Fibroblast of upper back skin (primary cell): ENCODE data around the gene B4GALT5.
"Not testable (repeated sequence)": the region's sequence is repeated elsewhere in the genome, so short reads cannot be mapped to it uniquely, and the experiment has no call there.

Experiments used
- DNase-seq: peaks from one replicate; pipeline ENCODE4 v3.0.0-alpha.2; 2013

B4GALT5 gene

DNA sequence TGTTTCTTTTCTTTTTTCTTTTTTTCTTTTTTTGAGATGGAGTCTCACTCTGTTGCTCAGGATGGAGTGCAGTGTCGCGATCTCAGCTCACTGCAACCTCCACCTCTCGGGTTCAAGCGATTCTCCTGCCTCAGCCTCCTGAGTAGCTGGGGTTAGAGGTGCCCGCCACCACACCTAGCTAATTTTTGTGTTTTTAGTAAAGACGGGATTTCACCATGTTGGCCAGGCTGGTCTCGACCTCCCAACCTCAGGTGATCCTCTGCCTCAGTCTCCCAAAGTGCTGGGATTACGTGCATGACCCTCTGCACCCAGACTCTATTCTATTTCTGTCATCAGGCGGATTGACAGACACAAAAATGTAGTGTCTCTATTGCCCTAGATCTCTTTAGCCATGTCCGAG is 88.7 kb downstream of the B4GALT5 start:
- DNase-seq, result not testable (repeated sequence)

DNA sequence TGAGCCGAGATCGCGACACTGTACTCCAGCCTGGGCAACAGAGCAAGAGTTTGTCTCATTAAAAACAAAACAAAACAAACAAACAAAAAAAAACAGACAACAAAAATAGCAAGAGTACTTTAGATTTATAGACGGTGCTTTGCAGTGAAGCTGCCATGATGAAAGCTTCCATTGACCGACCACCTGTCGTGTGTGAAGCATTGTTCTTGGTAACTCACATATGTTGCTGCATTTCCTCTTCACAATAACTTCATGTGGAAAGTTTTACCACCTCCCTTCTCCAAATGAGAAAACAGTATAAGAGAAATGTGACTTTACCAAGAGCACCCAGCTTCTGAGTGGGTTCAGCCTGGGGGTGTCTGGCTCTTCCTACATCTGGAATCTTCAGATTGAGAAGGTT is 89.4 kb downstream of the B4GALT5 start:
- no peak for DNase-seq

DNA sequence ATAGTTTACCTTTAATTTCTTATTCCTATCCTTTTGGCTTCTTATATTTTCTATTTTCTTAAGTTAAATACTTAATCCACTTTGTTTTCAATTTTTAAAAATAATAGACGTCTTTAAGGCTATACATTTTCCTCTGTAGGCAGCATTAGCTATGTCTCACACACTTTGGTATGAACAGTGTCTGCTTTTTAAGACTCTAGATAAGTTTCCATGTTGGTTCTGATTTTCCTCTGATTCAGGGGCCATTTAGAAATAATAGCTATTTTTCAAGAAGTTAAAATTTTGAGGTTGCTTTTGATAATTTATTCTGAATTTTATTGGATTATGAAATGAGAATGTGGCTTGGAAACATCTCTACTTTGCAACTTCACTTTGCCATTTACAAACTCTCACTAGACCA is 91.4 kb downstream of the B4GALT5 start:
- DNase-seq, result no peak

DNA sequence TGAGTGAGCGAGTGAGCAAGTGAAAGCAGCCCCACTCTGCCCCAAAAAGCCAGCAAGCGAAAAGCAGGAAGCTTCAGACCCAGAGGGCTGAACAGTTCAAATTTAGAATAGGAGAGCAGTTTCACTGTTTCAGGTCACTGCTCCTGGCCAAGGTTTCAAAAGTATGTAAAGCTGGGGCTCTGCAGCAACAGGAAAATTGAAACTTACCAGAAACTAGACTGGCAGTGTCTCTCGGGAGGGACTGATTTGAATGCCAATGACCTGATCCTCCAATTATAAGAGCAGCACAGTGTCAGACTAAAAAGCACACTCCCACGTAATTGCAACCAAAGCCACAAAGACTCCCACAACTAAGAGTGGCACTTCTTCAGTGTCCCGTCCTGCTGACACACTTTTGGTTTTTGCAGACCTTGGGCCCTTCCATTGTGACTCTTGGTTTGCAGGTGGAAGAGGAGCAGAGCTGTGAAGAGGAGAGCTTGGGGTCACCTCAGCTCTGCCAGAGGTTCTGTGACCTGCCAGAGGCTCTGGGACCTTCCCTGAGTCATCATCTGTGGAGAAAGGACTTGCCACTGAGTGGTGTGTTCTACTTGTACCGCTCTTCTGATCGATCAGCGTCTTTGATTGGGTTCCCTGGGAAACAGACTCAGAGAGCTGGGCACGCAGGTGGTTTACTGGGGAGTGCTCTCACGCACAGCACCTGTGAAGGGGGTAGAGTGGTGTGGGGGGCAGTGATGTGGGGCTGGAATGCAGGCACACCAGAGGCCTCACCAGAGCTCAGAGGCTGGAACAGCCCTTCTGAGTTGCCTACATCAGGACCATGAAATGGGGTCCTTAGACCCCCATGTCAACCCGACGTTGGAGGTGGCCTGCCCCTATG is 93.1 kb downstream of the B4GALT5 start:
- no peak for DNase-seq

DNA sequence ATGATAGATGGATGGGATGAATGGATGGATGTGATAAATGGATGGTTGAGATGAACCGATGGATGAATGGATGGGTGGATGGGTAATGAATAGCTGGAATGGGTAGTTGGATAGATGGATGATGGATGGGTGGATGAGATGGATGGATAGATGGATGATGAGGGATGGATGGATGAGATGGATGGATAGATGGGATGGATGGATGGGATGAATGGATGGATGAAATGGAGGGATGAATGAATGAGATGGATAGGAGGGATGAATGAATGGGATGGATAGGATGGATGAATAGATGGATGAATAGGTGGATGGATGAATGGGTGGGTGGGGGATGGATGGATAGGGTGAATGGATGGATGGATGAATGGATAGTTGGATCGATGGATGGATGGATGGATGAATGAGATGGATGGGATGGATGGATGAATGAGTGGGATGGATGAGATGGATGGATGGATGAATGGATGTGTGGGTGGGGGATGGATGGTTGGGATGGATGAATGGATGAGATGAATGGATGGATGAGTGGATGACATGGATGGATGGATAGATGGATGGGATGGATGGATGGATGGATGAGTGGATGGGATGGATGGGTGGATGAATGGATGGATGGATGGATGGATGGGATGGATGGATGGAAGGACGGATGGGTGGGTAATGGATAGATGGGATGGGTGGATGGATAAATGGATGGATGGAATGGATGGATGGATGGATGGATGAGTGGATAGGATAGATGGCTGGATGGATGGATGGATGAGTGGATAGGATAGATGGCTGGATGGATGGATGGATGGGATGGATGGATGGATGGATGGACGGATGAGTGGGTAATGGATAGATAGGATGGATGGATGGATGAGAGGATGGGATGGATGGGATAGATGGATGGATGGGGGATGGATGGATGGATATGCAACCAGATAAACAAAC is 94.3 kb downstream of the B4GALT5 start:
- no peak for DNase-seq

DNA sequence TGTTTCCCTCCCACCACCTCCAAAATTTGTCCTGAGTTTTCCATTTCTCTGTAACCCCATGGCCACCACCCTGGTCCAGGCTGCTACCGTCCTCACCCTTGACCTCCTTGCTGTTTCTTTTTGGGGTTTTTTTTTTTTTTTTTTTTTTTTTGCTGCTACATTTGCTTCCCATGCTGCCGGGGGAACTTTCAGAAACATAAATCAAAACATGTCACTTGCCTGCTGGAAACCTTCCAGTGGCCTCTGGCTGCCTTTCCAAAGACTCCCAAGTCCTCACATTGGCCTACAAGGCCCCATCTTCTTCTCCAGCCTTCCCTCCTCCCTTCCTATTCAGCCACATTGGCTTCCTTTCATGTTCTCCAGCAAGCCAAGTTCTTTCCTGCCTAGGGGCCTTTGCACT is 95.4 kb downstream of the B4GALT5 start:
- DNase-seq, result no peak

DNA sequence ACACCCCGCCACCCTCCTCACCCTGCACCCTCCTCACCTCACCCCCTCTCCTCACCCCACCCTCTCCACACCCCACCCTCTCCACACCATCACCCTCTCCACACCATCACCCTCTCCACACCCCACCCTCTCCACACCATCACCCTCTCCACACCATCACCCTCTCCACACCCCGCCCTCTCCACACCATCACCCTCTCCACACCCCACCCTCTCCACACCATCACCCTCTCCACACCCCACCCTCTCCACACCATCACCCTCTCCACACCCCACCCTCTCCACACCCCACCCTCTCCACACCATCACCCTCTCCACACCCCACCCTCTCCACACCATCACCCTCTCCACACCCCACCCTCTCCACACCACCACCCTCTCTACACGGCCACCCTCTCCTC is 96.3 kb downstream of the B4GALT5 start:
- not testable (repeated sequence) for DNase-seq

DNA sequence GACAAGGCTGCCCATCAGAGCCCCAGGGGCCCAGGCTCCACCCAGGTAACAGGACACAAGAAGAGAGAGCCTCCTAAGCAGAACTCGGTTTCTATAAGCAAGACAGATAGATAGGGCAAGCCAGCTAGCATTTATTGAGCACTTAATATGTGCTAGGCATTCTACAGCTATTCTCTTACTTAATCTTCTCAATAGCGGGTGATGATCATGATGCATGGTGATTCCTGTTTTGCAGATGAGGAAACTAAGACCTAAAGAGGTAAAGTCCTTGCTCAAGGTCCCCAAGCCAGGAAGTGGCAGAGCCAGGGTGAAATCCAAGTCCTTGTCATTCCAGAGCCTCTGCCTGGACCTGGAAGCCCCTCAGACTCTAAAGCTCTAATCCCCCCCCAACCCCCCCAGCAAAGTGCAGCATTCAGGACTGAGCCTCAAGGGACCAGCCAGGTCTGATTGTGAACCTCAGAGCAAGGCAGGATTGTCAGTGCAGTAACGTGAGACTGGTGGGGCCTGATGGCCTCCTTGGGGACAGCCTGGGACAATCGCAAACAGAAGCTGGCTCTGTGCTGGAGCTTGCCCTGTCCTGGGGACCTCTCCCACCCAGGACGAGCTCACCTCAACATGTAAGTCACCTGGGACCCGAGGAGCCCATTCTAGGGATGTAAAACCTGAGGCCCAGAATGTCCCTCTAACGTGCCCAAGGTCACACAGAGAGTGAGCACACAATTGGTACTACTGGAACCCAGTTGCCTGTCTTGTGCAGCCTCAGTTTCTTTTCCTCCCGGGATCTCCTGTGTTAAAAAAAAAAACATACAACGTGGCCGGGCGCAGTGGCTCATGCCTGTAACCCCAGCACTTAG is 97.3 kb downstream of the B4GALT5 start:
- DNase-seq, result no peak

DNA sequence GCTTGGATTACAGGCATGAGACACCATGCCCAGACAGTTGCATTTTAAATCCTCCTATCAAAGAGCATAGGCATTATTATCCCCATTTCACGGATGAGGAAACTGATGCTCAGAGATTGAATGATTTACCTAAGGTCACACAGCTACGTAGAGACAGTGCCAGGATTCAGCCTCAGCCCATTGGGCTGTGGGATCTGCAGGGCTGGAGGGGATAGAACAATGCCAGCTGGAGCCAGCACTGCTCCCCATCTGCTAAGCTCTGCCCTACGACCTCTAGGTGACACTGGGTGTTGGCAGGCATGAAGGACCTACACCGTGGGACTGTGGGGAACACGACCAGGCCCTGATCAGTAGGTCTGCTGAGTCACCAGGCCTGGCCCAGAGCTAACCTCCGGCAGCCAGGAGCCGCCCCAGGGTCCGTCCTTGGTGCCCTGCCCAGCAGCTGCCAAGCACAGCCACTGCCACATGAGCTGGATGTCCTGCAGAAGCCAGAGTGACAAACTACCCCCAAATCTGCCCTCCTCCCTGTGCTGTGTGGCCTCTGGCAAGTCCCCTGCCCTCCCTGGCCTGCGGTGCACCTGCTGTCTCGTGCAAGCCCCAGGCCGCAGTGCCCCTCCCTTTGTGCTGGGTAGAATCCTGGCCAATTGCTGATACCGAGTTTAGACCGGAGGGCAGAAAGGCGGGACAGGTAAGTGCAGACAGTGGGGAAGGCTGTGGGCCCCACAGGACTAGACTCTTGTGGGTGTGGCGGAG is 98.1 kb downstream of the B4GALT5 start:
- no peak for DNase-seq

DNA sequence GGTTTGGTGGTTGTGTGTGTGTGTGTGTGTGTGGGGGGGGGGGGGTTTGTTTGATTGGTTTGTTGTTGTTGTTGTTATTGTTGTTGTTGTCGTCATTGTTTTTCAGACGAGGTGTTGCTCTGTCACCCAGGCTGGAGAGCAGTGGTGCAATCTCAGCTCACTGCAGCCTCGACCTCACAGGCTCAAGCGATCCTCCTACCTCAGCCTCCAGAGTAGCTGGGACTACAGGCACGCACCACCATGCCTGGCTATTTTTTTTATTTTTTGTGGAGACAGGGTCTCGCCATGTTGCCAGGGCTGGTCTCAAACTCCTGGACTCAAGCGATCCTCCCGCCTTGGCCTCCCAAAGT is 98.7 kb downstream of the B4GALT5 start:
- not testable (repeated sequence) for DNase-seq

DNA sequence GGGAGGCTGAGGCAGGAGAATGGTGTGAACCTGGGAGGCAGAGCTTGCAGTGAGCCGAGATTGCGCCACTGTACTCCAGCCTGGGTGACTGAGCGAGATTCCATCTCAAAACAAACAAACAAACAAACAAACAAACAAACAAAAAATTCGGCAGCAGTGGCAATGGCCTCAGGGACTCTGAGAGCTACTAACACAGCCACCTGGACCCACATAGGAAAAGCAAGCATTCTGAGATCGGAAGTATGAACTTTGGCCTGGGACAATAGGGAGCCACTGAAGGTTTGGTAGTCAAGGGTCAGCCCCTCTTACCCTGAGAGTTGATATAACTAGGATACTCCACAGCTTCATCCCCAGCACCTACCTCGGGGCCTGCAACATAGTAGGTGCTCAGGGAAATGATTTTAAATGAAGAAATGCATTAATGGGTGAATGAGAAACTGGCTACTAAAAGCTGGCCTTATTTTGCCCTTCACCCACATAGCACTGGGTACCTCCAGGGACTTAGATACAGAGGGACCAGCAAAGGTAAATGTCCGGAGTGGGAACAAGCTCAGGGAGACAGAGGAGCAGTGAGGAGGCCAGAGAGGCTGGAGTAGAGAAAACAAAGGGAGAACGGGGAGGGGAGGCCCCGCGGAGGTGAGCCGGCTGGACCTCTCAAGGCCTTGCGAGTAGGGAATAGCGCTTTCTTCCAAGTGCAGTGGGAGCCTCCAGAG is 99.2 kb downstream of the B4GALT5 start:
- no peak for DNase-seq

DNA sequence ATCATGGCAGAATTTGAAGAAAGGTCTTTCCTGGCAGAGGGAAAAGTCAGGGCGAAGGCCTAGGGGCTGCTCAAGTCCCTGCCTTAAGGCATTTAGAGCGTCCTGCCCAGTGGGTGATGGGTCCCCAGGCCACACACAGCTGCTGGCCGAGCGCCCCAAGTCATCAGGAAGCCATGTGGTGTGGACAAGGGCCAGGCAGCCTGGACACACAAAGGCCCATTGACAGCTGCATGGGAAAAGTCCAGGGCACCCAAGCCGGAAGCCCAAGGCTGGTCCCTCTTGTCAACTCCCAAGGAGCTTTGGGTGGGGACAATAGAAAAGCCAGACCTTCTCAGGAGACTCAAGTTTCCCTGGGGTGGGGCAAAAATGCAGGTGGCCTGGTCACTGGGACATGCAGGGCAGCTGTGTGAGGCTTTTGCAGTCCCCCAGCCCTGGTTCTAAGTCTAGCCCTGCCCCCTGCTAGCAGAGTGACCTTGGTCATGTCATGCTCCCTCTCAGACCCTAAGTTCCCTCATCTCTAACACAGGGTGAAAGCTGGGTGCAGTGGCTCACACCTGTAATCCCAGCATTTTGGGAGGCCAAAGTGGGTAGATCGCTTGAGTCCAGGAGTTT is 101.4 kb downstream of the B4GALT5 start:
- DNase-seq, result no peak

DNA sequence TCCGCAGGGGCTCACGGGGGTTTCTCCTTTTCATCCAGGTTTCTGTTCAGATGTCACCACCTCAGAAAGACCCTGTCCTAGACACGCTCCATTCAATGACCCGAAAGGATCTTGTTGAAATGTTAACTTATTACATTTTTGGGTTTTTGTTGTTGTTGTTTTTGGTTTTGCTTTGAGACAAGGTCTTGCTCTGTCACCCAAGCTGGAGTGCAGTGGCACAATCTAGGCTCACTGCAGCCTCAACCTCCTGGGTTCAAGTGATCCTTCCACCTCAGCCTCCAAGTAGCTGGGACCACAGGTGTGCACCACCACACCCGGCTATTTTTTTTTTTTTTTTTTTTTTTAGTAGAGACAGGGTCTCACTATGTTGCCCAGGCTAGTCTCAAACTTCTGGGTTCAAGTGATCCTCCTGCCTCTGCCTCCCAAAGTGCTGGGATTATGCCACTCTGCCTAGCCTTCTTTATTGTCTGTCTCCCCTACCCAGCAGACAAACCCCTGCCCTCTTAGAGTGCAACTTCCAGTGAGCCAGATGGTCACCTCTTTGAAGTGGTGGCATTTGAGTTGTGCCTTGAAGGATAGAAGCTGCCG is 102.0 kb downstream of the B4GALT5 start:
- DNase-seq, result not testable (repeated sequence)

DNA sequence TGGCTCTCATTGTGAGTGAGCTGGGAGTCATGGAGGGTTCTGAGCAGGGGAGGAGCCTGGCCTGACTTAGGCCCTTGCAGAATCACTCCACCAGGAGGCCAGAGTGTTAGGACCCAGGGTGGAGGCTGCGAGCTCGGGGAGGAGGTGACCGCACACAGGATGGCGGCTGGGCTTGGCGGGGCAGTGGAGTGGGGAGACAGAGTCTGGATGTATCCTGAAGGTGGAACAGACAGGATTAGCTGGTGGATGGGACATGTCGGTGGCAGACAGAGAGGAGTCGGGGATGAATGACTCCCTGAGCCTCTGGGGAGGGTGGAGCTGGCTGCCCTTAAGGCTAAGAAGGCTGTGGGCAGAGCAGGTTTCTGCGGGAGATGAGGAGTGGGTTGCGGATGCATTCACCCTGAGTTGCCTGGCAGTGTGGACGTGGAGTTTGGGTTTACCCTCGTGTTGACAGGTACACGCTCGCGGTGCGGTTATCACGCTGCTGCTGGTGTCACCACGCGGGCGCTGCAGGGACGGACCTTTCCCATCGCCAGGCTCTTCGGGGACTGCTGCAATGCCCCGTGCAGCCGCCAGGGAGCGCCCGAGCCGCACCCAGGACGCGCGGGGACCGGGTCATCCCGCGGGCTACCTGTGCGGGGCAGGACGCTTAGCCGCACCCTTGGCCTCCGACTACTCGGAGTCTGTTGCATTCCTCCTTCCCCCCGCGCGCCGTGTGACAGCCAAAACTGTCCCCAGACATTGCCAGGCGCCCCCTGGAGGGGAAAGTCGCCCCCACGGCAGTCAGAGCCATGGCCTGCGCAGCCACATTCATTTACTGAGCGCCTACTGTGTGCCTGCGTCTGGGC is 102.8 kb downstream of the B4GALT5 start:
- DNase-seq, result peak; percentile 22

DNA sequence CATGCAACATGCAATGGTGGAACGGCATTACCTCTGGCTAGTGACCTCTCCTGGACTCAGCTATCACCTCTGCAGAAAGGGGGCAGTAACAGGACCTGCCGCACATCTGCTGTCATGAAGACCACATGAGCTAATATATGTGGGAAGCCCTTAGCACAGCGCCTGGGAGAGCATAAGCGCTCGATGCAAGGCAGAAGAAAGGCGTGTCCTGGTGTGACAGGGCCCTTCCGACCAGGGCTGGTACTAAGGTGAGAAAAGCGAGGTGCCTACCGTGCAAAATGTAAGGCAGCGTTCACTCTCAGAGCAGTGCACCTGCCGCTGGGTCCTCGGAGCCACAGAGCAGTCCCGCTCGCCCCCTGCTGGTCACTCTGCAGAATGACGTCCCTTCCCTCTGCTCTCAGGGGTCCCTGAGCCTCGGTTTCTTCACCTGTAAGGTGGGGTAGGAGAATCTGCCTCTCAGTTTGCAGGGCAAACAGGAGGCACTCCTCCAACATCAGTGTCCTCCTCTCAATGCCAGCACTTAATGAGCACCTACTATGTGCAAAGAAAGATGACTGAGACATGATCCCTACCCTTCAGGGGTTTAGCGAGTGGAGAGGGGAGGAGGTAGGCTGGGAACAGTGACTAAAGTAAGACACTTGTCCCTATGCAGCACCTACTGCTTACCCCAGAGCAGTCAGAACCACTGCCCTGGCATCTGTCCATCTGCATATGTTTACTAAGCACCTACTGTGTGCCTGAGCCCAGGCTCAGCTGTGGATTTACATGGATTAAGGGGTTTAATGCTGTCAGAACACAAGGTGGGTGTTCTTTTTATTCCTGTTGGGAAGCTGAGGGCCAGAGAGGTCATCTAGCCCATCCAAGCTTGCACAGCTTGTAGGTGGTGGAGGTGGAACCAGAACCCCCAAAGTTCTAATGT is 104.7 kb downstream of the B4GALT5 start:
- DNase-seq, result peak; percentile 33

DNA sequence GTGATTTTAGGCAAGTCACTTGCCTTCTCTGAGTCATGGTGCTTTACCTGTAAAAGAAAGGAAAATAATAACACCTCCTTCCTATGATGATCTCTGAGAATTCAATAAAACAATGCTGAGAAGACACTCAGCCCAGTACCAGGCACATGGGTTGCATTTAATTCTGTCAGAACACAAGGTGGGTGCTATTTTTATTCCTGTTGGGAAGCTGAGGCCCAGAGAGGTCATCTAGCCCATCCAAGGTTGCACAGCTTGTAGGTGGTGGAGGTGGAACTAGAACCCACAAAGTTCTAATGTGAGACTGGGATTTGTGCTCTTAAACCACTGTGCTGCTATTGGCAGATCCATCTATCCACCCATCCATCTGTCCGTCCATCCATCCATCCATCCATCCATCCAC is 106.1 kb downstream of the B4GALT5 start:
- DNase-seq, result no peak

DNA sequence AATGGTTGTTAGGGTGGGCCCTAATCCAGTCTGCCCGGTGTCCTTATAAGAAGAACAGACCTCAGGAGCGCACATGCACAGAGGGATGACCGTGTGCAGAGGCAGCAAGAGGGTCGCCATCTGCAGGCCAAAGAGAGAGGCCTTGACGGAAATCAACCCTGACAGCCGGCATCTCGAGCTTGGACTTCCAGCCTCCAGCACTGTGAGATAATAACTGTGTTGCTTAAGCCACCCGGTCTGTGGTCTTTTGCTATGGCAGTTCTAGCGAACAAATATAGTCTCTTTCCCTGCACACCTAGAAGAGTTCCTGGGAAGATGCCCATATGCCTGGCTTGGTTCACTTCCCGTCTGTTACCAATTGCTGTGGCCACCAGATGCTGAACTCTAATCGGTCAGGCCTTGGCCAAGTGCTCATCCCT is 110.5 kb downstream of the B4GALT5 start:
- DNase-seq, result peak; percentile 45
